DMS 273 (cell line): ENCODE results near the gene FRMD4A.
"Not testable (repeated sequence)": the region's sequence is repeated elsewhere in the genome, so short reads cannot be mapped to it uniquely, and the experiment has no call there.

Experiments
- DNase-seq: peaks from one replicate; lab custom pipeline; 2025; ENCODE audit not compliant: unreplicated experiment; lab: John Stamatoyannopoulos, UW

Gene FRMD4A

DNA sequence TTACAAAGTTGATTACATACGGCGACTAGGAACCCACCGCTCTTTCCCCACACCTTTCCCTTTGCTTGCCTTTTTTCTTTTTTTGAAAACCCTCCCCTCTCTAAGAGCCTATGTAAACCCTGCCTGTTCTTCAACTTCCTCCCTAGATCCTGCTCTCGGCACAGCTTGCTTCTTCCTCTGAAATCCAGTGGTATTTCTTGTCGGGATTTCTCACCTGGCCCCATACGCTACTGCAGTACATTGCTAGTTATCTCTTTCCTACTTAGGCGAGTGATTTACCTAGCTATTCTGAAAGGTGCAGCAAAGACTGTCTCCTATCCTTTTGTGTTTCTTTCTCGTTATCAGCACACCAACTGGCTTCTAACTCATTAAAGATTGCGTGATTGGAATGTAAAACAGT, 372.9 kb downstream of the FRMD4A start:
- no peak for DNase-seq

DNA sequence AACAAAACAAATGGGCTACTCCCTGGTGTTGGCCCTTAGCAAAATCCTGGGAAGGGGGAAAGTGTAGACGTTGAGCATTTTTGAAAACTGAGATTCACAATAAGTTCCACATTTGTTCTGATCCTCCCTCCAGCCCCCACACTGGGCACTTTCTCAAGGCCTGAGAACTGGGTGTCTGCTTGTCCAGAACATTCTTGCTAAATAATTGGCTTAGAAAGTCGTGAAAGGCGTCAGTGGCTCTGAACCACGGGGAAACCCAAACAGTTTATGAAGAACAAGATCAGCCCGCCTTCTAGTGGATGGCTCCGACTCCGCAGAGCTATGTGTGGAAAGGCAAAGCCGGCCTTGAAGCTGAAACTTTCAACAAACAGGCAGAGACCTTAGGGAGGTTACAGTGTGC, 373.9 kb downstream of the FRMD4A start:
- DNase-seq, result no peak

DNA sequence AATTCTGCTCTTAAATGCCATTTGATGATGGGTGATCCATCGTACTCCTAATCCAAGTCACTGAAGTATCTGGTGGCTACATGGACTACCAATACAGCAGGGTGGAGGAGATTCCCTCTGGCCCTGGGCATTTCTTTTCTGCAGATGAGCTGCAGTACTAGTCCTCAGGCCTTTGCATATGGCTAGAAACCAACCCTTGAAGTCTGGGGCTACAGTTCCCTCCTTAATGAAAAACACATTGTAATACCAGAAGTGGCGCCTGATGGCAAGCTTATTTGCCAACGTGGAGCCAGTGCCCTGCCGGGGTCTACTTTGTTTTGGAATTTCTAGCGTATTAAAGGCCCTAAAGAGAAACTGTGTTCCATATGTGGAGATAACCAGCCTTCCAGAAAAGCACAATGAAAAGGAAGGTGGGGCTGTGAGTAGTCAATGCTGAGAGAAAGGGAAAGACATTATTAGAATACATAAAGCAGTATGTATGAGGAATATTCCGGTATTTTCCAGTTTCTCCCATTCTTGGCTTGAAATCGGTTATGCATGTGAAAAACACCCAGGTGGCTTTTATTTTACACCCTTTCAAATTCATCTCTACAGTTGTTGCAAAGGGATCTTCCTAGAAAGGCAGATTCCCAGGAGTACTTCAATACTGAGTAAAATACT, 375.2 kb downstream of the FRMD4A start:
- no peak for DNase-seq

DNA sequence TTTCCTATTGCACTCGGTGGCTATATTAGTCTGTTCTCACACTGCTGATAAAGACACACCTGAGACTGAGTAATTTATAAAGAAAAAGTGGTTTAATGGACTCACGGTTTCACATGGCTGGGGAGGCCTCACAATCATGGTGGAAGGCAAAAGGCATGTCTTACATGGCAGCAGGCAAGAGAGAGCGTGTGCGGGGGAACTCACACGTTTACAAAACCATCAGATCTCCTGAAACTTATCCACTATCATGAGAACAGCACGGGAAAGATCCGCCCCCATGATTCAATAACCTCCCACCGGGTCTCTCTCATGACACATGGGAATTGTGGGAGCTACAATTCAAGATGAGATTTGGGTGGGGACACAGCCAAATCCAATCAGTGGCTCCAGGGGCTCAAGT, 376.5 kb downstream of the FRMD4A start:
- not testable (repeated sequence) for DNase-seq

DNA sequence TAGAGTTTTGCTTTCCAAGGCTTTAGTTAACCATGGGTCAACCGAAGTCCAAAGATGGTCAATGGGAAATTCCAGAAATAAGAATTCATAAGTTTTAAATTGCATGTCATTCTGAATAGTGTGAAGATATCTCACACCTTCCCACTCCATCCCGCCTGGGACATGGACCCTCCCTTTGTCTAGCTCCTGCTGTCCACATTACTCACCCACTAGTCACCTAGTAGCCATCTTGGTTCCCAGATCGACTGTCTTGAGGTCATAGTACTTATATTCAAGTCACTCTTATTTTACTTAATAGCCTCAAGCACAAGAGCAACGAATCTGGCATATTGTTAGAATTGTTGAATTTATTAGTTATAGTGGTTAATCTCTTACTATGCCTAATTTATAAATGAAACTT, 377.4 kb downstream of the FRMD4A start:
- DNase-seq, result no peak

DNA sequence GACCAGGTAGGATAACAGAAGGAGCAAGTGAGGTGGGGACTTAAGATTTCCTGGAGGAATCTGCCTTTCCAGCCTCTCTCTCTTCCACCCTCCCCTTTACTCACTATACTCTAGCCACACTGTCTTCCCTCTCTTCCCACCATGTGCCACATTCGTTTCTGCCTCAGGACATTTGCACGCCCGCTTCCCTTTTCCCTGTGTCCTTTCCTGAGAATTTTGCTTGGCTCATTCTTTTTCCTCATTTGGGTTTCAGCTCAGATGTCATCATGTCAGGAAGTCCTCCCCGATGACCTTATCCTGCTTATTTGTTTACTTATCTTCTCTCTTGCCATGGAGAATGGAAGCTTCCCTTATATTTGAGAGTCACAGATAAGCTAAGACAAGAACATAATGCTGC, 380.2 kb downstream of the FRMD4A start:
- no peak for DNase-seq

DNA sequence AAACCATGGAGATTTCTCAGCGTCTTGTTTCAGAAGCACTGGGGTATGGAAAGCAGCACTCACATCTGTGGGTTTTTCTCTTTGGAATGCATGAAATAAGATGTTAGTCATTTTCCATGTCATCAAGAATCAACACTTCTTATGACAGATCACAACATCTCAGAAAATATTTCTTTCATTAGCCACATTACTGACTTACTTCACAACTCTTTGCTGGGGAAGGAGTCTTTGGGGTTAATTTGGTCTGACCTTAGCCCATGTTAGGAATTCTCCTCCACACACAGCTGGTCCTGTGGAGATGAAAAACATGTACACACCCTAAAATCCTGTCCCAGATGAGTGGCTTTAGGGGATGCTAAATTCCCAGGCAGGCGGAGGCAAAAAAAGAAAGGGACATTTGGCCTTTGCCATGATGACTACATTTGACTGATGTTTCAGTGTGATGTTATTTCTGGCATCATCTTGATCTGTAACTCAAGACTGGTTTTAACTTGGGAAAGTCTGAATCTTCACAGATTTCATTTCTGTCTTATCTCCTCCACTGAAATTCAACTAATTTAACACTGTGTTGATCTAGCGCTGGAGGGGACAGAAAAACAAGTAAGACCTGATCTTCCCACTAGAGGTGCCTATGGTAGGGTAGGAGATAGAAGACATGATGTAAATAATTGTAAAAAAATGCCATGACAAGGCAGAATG, 380.7 kb downstream of the FRMD4A start:
- DNase-seq, result no peak

DNA sequence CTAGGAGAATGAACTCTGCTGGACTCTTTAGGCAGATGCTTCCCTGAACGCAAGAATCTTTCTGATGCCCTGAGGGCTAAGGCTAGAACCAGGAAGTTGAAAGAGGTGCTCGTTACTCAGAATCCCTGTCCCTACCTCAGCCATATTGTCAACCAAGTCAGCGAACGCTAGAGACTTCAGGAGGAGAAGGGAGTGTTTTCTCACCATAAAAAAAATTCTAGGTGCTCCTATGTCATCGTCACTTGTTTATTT, 384.6 kb downstream of the FRMD4A start:
- no peak for DNase-seq

DNA sequence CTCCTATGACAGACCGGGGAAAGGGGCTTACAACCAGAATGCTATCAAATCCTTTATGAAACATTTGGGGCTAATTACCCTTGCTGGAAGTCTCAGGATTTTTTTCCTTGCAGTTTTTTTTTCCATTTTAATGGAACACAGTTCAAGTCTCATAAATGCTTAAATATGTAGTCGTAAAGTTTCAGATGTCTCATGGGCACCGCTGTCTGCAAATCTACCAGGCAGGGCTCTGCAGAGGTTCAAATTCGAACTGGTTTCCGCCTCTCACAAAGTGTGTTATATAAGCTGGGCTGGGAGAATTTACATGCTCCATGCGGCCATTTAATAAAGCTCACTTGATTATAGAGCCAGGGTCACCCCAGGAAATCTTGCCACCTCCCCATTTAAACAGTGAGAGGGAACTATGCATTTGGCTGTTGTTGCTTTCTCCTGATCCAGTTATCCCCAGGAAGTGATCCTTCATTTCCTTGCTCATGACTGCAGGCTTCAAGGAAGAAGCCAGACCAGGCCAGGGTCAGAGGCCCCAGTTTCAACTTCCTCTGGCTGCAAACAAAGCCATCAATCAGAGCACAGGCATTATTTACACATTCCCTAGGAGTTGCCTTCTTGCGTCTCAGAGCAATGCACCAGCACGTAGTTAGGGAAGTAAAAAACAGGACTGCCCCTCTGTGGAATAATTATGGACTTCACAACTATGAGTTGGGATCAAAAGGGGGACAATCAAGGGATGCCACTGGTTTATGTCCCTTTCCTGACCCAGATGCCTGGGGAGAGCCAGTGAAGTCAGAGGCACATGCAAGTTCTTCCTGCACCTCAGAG, 385.1 kb downstream of the FRMD4A start:
- no peak for DNase-seq

DNA sequence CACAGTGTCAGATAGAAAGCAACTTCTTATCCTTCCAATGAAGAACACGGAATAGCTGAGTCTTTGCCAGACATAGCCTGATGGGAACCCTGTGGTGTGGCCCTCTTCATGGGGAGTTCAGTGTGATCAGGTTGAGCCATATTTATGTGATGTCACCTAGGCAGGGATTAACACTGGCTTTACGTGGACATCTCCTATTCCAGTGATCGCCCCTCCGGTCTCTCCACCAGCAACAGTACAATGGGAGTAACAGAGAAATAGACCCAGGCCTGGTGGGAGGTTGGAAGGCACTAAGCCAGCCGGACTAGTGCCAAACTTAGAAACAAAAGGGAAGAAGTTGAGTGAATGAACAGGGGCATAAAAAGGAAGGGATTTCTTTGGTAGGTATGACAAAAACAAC, 385.9 kb downstream of the FRMD4A start:
- DNase-seq, result no peak

DNA sequence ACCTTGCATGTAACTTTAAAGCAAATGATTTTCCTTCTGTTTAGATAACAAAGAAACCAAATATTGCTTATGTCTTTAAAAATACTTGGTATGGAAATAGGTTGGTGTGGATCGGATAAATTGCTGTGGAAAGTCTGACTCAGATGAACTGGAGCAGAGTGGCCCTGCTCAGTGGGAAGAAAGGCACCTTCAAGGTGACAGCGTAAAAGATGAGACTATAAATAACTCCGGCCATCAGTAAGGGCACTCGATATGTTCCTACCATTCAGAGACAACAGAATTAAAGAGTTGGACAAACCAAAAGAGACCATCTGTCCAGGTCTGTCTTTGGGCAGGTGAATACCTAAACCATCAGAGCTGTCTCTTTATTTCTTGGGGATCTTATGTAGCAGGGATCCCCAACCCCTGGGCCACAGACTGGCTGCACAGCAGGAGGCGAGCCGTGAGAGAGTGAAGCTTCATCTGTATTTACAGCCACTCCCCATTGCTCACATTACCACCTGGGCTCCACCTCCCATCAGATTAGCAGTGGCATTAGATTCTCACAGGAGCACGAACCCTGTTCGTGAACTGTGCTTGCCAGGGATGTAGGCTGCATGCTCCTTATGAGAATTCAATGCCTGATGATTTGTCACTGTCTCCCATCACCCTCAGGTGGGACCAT, 386.9 kb downstream of the FRMD4A start:
- DNase-seq, result no peak

DNA sequence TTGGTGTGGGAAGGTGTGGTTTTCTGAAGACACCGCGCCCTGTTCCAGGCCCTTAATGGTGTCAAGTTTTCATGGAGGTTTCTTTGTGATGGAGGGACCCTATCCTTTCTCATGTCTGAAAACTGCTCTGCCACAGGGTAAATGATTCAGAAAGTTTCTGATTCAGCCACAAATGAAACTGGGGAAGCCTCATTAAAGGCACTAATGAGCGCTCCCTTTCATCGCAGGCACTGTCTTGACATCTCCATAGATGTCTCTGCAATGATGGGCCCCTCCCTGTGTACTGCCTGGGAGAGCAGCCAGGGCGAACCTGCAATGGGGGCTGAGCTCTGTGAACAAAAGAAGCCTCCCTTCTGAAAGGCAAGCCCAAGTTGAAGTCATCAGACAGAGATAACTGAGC, 388.7 kb downstream of the FRMD4A start:
- DNase-seq, result no peak

DNA sequence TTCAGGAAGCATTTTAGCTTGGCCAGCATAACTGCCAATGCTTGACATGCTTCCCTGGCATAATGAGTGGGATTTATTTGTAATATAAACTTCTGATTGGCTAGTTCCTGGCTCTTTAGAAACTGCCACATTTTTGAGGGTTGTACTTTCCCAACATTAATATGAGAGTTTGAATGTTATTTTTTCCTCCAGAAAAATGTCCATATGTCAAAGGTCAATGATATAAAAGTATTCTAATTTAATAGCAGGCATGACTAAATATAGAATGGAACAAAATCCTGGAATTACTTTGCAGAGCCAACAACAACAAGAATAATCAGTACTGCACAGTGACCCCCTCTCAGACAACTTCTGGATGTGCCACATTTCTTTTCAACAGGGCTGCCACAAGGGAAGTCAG, 391.3 kb downstream of the FRMD4A start:
- no peak for DNase-seq

DNA sequence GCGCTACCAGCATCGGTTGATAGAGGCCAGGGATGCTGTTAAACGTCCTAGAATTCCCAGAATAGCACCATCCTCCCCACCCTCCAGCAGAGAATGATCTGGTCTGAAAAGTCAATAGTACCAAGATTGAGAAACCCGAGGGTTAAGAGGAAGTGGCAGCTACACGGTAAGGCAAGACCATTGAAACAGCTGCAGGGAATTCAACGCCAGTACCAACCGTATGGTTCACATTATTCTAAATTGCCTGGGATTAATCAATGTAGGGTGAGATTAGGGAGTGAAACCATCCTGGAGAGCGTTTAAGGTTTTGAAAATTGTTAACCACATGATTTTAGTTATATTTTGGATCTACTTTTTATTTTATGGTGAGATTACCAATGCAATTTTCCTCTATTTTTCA, 391.8 kb downstream of the FRMD4A start:
- DNase-seq, result no peak

DNA sequence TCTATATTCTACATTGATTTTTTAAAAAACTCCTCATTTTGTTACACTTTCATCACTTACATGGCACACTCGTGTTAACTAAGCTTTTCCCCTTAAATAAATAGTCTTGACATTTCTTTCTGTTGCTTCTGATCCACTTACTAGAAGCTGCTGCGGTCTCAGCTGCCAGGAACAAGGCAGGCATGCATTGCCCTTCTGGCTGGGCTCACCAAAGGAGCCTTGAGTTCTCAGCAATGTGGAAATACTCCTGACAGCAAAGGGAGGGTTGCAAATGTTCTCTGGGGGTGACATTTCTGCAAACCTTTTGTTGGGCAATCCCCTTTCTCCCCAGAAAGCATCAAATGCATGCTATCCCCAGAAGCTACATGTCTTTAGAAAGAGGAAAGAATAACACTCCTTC, 393.9 kb downstream of the FRMD4A start:
- no peak for DNase-seq

DNA sequence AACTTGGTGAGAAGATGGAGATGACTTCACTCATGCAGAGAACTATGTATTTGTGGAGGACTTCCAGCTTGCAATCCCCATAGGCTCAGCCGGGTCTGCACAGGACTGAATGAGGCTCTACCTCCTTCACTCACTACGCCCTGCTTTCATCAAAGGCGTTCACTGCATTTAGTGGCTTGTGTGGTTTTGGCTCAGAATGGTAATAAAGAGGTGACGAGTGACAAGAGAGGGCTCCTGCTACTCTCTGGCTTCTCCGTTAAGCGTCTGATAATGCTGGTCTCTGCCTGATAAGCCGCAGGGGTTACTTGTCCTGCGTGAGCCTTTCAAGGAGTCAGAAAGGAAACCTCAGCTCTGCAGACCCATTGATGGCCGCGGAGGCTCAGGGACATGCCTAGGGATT, 400.6 kb downstream of the FRMD4A start:
- no peak for DNase-seq

DNA sequence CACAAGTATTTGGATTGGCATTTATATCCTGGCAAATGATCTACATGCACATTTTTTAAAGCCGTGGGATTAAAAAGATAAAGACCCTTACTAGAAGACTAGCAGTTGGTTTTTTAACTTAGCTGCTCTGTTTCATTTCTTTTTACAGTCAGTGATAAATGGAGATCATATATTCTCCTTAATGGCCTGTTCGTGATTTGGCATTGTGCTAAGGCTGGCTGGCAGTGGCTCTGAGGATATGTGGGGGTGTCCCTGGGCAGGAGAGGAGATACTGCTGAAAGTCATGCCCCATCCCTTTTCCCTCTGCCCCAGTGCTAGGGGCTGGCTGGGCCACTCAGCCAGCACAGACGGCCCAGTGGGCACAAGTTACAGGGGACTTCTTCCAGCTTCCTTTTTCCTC, 402.3 kb downstream of the FRMD4A start:
- no peak for DNase-seq

DNA sequence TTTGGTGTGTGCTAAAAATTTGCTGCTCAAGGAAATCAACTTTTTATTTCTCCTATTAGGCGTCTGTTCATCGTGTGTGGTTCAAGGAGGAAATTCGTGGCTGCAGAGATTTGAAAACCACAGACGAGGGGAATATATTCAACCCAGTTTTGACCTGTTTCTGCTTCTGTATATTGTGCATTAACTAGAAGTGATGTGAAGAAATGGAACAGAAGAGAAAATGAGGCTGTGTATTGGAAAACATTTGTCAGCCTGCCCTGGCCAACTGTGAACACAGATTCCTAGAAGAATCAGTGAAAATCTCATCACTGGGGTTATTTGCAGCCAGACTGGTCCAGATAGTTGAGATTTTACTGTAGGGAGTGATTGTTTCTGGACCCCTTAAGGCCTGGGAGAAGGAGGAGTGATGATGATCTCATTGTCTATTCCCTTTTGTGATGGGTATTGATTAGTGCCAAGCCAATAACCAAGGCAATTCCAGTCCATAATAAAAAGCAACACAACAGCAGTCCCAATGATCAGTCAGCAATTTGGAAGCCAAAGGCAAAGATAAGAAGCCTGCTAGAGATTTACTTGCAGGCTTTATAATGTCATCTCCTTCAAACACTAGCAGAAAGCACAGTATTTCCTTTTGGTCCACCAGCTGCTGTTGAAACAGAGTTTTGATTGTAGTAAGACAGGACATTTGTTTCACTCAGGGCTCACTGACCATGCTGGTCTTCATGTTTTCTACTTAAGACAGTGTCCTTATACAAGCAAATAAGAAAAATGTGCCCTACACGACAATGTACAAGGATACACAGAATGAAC, 404.5 kb downstream of the FRMD4A start:
- DNase-seq, result no peak

DNA sequence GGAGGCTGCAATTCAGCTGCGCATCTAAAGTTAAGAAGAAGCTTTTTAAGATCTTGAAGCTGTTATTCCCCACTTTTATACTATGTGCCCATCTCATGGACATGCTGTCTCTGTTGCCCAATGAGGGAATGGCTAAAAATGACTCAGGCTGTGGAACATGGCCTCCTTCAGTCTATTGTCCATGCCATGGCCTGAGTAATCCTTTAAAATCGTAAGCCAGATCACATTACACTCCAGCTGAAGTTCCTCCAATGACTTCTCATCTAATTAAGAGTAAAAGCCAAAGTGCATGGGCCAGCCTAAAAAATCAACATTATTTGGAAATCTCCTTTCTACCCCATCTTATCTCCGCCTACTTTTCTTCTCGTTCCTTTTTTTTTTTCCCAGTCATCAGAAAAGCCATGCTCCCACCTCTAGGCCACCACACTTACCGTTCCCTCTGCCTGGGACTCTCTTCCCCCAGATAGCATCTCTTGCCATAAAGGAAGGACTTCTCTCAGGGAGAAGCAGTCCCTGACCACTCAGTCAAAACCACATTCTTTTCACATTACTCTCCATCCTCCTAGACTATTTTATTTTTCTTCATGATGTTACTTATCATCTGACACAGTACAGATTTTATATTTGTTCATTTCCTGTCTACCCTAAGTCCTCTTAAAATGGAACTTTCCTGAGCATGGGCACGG, 406.5 kb downstream of the FRMD4A start:
- DNase-seq, result no peak

DNA sequence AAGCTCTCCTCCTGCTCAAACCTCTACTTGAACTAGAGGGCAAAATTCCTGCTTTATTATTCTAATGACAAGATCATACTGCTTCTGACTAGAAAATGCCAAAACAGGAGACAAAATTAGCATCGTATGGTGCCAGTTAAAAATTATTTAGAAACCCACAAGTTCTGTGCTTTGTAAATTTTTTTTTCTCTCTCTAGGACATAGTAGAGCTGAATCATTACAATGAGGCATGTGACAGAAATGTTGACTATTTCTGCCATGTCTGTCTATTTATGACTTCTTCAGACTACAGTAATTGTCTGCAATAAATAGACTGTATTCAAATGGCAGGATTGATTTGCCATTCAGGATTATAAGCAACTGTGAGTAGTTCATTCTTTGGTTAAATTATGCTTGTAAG, 408.1 kb downstream of the FRMD4A start:
- DNase-seq, result no peak

DNA sequence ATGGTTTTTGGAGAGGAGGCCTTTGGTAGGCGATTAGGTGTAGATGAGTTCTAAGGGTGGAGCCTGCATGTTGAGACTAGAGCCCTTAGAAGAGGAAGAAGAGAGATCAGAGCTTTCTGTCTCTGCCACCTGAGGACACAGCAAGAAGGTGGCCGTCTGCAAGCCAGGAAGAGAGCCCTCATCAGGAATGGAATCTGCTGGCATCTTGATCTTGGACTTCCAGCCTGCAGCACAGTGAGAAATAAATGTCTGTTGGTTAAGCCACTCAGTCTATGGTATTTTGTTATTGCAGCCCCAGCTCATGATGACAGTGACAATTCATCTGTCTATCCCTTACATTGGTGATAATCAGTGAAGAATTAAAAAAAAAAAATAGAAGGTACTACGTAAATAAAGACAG, 408.8 kb downstream of the FRMD4A start:
- no peak for DNase-seq
